GM12872 (cell line): ENCODE results near the gene RBM10.
A peak's percentile ranks its signal among the peaks of the same experiment; 100 is the strongest.

Source experiments
- CTCF ChIP-seq: IDR thresholded peaks from 3 replicates; pipeline ENCODE4 v1.5.1; 2011; ENCODE audit warnings: low read depth, mild to moderate bottlenecking, low read length, moderate library complexity; ENCODE audit not compliant: insufficient read depth

Gene RBM10

DNA sequence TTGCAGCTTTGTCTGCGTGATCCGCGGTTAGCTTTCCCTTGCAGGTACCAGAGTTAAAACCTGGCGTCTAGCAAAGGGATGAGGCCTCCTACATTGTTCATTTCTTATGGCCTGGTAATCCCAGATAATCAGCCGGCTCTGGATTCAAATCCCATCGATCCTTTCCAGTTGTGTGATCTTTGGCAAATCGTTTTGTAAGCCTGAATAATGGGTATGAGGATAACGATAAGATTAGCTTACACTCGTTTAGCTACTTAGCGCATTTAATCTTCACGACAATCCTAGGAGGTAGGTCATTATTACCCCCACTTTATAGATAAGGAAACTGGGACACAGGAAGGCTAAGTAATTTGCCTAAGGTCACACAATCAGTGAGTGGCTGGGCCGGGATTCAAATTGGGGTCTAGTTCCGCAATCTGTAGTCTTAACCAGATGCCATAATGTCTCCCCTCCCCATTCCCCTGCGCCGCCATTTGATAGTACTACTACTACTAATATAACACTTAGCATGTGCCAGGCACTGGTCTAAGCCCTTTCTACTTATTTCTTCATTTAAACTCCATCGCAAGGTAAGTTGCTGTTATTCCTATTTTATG lies 46.9 kb downstream of the RBM10 start:
- TF ChIP-seq CTCF = no peak

- peak; percentile 52 for TF ChIP-seq CTCF
Observed at GRCh38 chrX:47193475-47194193, 48.6 kb downstream of the RBM10 start, which contains the start of gene UBA1. TSS of gene UBA1 (plus strand) at chrX:47193829. CDS start at chrX:47198803, 4,974 bp downstream.

GRCh38 chrX:47194194-47194787 lies 49.3 kb downstream of the RBM10 start:
- no peak for TF ChIP-seq CTCF

- no peak for TF ChIP-seq CTCF
Observed at GRCh38 chrX:47196098-47196497, 51.1 kb downstream of the RBM10 start.

GRCh38 chrX:47197526-47197925 lies 52.5 kb downstream of the RBM10 start:
- no peak for TF ChIP-seq CTCF

DNA sequence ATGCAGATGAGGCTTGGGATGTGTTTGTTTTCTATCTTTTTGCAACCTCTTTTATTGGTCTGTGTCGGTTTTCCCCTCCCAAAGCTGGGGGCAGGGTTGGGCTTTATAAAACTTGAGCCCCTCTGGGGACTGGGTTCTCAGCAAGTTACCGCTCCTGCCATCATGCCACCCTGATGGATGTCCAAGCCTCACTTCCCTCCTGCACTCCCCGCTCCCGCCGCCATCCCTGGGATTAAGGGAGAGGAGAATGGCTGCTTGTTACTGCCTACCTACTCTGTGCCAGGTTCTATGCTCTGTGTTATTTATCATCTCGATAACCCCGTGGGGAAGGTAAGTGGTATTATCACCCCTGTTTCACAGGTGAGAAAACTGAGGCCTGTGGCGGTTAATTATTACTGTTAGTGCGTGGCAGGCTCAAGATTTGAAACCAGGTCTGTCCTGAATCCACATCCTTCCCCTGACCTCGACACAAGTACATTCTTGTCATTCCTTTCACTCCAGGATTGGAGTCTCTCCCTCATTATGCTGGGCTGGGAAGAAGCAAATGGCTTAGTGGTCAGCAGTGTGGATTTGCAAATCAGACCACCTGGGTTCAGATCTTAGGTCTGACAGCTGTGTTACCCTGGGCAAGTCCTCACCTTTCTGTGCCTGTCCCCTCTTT lies 53.1 kb downstream of the RBM10 start:
- TF ChIP-seq CTCF = no peak

GRCh38 chrX:47198687-47199080 lies 53.7 kb downstream of the RBM10 start:
- TF ChIP-seq CTCF = no peak
